Sigmoid colon (tissue), 7 donors: ENCODE results near the gene TPX2. TPM values are rescaled to one million over a fixed set of nuclear protein-coding genes. Genes with fewer than 3 reads are reported as not detected.

Experiments used
- DNase-seq: peaks from one replicate; pipeline ENCODE4 v3.0.0-alpha.2; 2019
- H3K27ac ChIP-seq, 4 donors: fragments of 200-600 bp; sonication (generic); one replicate each; pipeline ENCODE4 v1.5.1; 2016 to 2019; ENCODE audit warnings: mild to moderate bottlenecking in 1 of 4
- H3K27me3 ChIP-seq, 3 donors: fragments of 200-600 bp; sonication (generic); one replicate each; pipeline ENCODE4 v1.5.1; 2019; ENCODE audit warnings: mild to moderate bottlenecking in 1 of 3
- H3K36me3 ChIP-seq, 4 donors: fragments of 200-600 bp; sonication (generic); one replicate each; pipeline ENCODE4 v1.5.1; 2016 to 2019
- H3K4me1 ChIP-seq, 4 donors: fragments of 200-600 bp; sonication (generic); one replicate each; pipeline ENCODE4 v1.5.1; 2017 to 2019
- H3K4me3 ChIP-seq, 4 donors: fragments of 200-600 bp; sonication (generic); one replicate each; pipeline ENCODE4 v1.5.1; 2017 to 2019; ENCODE audit warnings: mild to moderate bottlenecking in 2 of 4, moderate library complexity in 1 of 4
- H3K9me3 ChIP-seq, 4 donors: fragments of 200-600 bp in 3 of 4; sonication (generic) in 3 of 4; one replicate each; pipeline versions ENCODE4 v1.5.1 to v1.6.1; 2013 to 2019
- CTCF ChIP-seq, 4 experiments: fragments of 450-650 bp in 3 of 4; fragments of 200-600 bp in 1 of 4; IDR thresholded peaks; one replicate each; pipeline ENCODE4 v1.5.1; 2016 to 2019; ENCODE audit warnings: antibody characterized with exemption in 4 of 4, mild to moderate bottlenecking in 3 of 4, moderate library complexity in 2 of 4
- EP300 ChIP-seq, 4 donors: sonication (generic); formaldehyde crosslinking; IDR thresholded peaks; one replicate each; pipeline ENCODE4 v1.6.1; 2017; ENCODE audit warnings: antibody characterized with exemption in 4 of 4
- POLR2A ChIP-seq, 2 donors: fragments of 450-650 bp; IDR thresholded peaks; one replicate each; pipeline ENCODE4 v1.6.1; 2016; ENCODE audit warnings: antibody characterized with exemption in 2 of 2, mild to moderate bottlenecking in 2 of 2, moderate library complexity in 2 of 2
- POLR2AphosphoS5 ChIP-seq, 4 donors: sonication (generic); formaldehyde crosslinking; IDR thresholded peaks; one replicate each; pipeline ENCODE4 v1.6.1; 2017; ENCODE audit warnings: antibody characterized with exemption in 4 of 4
- WGBS, 2 donors: extraction: QIAGEN DNeasy Blood & Tissue Kit; methylation state at CpG; one replicate each; pipeline ENCODE4 v1.1.7; 2013; 5-methylcytosine and 5-hydroxymethylcytosine counted together
- intact Hi-C: fragments of 100-400 bp; cut with DNase I; formaldehyde crosslinking; loops from one replicate; pipeline ENCODE4 v1.15.1; 2023
- polyA plus RNA-seq, 3 donors: library from polyadenylated mRNA; stranded (reverse); fragments of 200-250 nt; gene quantifications; one replicate each; pipeline ENCODE4 v1.2.3, GENCODE V29; 2013
- total RNA-seq, 4 donors: library from RNA; depleted of rRNA; stranded (reverse); fragments of >200 nt; gene quantifications; one replicate each; pipeline ENCODE4 v1.1.0, GENCODE V29; 2016
- donor health status: healthy with polysubstance abuse.
- donor health status: Bipolar disorder and iron deficiency.
- donor health status: healthy.

The TPX2 gene
- total and polyA plus RNA-seq, 7 donors = 0.36 to 24.0 (median 2.4) TPM; not detected in 2

- no peaks in the 10 kb centered on the region for H3K4me1 ChIP-seq
- no peaks in the 10 kb centered on the region for H3K9me3 ChIP-seq
- TF ChIP-seq POLR2A (IDR thresholded peaks at IDR 0.05) = no peak
- no peak for TF ChIP-seq EP300 (IDR thresholded peaks at IDR 0.05)
- TF ChIP-seq CTCF (IDR thresholded peaks at IDR 0.05) = no peak
- TF ChIP-seq POLR2AphosphoS5 (IDR thresholded peaks at IDR 0.05) = no peak
- no peak overlapping the region for H3K27ac ChIP-seq
- intact Hi-C loops = no loop called here
- DNase-seq = no peak
- H3K4me3 ChIP-seq = no peak overlapping the region
- H3K36me3 ChIP-seq = no peaks in the 10 kb centered on the region
- WGBS, 2 donors = 91 to 92% methylated on average over 6 of the region's 6 CpGs
- no peaks in the 10 kb centered on the region for H3K27me3 ChIP-seq
Measured at GRCh38 chr20:31760519-31761240, 21.6 kb downstream of the TPX2 start.

GRCh38 chr20:31764641-31765305, 25.7 kb downstream of the TPX2 start:
- no peaks in the 10 kb centered on the region for H3K4me1 ChIP-seq
- no peaks in the 10 kb centered on the region for H3K36me3 ChIP-seq
- no peak overlapping the region for H3K27ac ChIP-seq
- H3K4me3 ChIP-seq = no peak overlapping the region
- TF ChIP-seq POLR2A (IDR thresholded peaks at IDR 0.05) (no peak), EP300 (IDR thresholded peaks at IDR 0.05) (no peak), CTCF (IDR thresholded peaks at IDR 0.05) (no peak)
- no peaks in the 10 kb centered on the region for H3K9me3 ChIP-seq
- intact Hi-C loops = no loop called here
- DNase-seq = no peak
- WGBS, 2 donors = 90 to 98% methylated on average over 2 of the region's 2 CpGs
- H3K27me3 ChIP-seq = no peaks in the 10 kb centered on the region

GRCh38 chr20:31767805-31768204, 28.7 kb downstream of the TPX2 start:
- 96 to 100% methylated on average over 3 of the region's 3 CpGs for WGBS, 2 donors
- intact Hi-C loops = no loop called here
- no peak for TF ChIP-seq EP300 (IDR thresholded peaks at IDR 0.05)
- no peak for TF ChIP-seq CTCF (IDR thresholded peaks at IDR 0.05)
- TF ChIP-seq POLR2AphosphoS5 (IDR thresholded peaks at IDR 0.05) = no peak
- no peak for TF ChIP-seq POLR2A (IDR thresholded peaks at IDR 0.05)
- H3K36me3 ChIP-seq = no peaks in the 10 kb centered on the region
- DNase-seq = no peak
- no peak overlapping the region for H3K27ac ChIP-seq
- no peaks in the 10 kb centered on the region for H3K4me1 ChIP-seq
- no peaks in the 10 kb centered on the region for H3K9me3 ChIP-seq
- H3K27me3 ChIP-seq = no peaks in the 10 kb centered on the region
- no peak overlapping the region for H3K4me3 ChIP-seq

- TF ChIP-seq EP300 (IDR thresholded peaks at IDR 0.05) = no peak
- TF ChIP-seq POLR2AphosphoS5 (IDR thresholded peaks at IDR 0.05) = no peak
- no peak for TF ChIP-seq POLR2A (IDR thresholded peaks at IDR 0.05)
- no peak for TF ChIP-seq CTCF (IDR thresholded peaks at IDR 0.05)
- intact Hi-C loops = no loop called here
Measured at GRCh38 chr20:31769681-31770080, 30.6 kb downstream of the TPX2 start.

More at GRCh38 chr20:31769681-31770080, 30.6 kb downstream of the TPX2 start:
- no peak for DNase-seq
- no peaks in the 10 kb centered on the region for H3K27me3 ChIP-seq
- no peaks in the 10 kb centered on the region for H3K36me3 ChIP-seq
- no peaks in the 10 kb centered on the region for H3K4me1 ChIP-seq
- no peaks in the 10 kb centered on the region for H3K9me3 ChIP-seq
- 90 to 96% methylated on average over 5 of the region's 5 CpGs for WGBS, 2 donors
- no peak overlapping the region for H3K27ac ChIP-seq
- no peak overlapping the region for H3K4me3 ChIP-seq
